Keratinocyte (primary cell): ENCODE measurements around the gene CLEC2B. TPM values are rescaled to one million over a fixed set of nuclear protein-coding genes. Genes with fewer than 3 reads are reported as not detected.

ENCODE experiments used
- DNase-seq: peaks from one replicate; pipeline ENCODE4 v3.0.0-alpha.2; 2011; ENCODE audit warnings: low read depth, missing footprints, low spot score
- FAIRE-seq: peaks from 2 replicates; lab custom pipeline; 2011; peaks lifted over from hg19 to GRCh38; lab: Jason Lieb, UNC
- H2AFZ ChIP-seq: 2 replicates; pipeline ENCODE4 v1.6.0; 2012; ENCODE audit warnings: low read length, control low read depth, inconsistent platforms; ENCODE audit not compliant: control insufficient read depth
- H3K27ac ChIP-seq: 2 replicates; pipeline ENCODE4 v1.5.1; 2011; ENCODE audit warnings: low read length; ENCODE audit not compliant: control insufficient read depth, insufficient read depth
- H3K27me3 ChIP-seq: 3 replicates; pipeline ENCODE4 v1.6.0; 2011; ENCODE audit warnings: low read length; ENCODE audit not compliant: control insufficient read depth, insufficient read depth; ENCODE audit errors: extremely low read depth
- H3K36me3 ChIP-seq, 2 experiments: 2 replicates in 1 of 2; 3 replicates in 1 of 2; pipeline ENCODE4 v1.5.1; 2011; ENCODE audit warnings: low read length in 2 of 2, mild to moderate bottlenecking in 1 of 2; ENCODE audit not compliant: control insufficient read depth in 2 of 2, insufficient read depth in 2 of 2; ENCODE audit errors: extremely low read depth in 1 of 2
- H3K4me1 ChIP-seq: 3 replicates; pipeline ENCODE4 v1.5.1; 2011; ENCODE audit warnings: low read length; ENCODE audit not compliant: control insufficient read depth, insufficient read depth; ENCODE audit errors: extremely low read depth
- H3K4me2 ChIP-seq: 3 replicates; pipeline ENCODE4 v1.6.0; 2011; ENCODE audit warnings: low read depth, low read length; ENCODE audit not compliant: control insufficient read depth, insufficient read depth; ENCODE audit errors: extremely low read depth
- H3K4me3 ChIP-seq, 3 experiments: fragments of 200-600 bp in 1 of 3; sonication (generic) in 1 of 3; 2 replicates in 2 of 3; 3 replicates in 1 of 3; pipeline ENCODE4 v1.5.1; 2011 to 2016; ENCODE audit warnings: low read length in 3 of 3, mild to moderate bottlenecking in 3 of 3, control low read depth in 2 of 3, inconsistent platforms in 1 of 3, low read depth in 1 of 3, mixed read lengths in 1 of 3, mixed run types in 1 of 3, moderate library complexity in 1 of 3; ENCODE audit not compliant: control insufficient read depth in 2 of 3, insufficient read depth in 2 of 3; ENCODE audit errors: extremely low read depth in 1 of 3
- H3K79me2 ChIP-seq: 2 replicates; pipeline ENCODE4 v1.6.0; 2012; ENCODE audit warnings: low read length; ENCODE audit not compliant: control insufficient read depth, insufficient read depth
- H3K9ac ChIP-seq: 3 replicates; pipeline ENCODE4 v1.6.0; 2011; ENCODE audit warnings: low read length; ENCODE audit not compliant: control insufficient read depth, insufficient read depth; ENCODE audit errors: extremely low read depth
- H3K9me1 ChIP-seq: 3 replicates; pipeline ENCODE4 v1.6.0; 2011; ENCODE audit warnings: low read length; ENCODE audit not compliant: control insufficient read depth, insufficient read depth; ENCODE audit errors: extremely low read depth
- H3K9me3 ChIP-seq: 2 replicates; pipeline ENCODE4 v1.5.1; 2012; ENCODE audit warnings: low read depth, low read length; ENCODE audit not compliant: control insufficient read depth
- H4K20me1 ChIP-seq: 3 replicates; pipeline ENCODE4 v1.6.0; 2011; ENCODE audit warnings: low read length; ENCODE audit not compliant: control insufficient read depth, insufficient read depth; ENCODE audit errors: extremely low read depth
- EZH2 ChIP-seq: IDR thresholded peaks from one replicate; pipeline ENCODE4 v1.6.1; 2012; ENCODE audit warnings: inconsistent platforms, mild to moderate bottlenecking, low read length, moderate library complexity
- dilution Hi-C: fragments of 300-500 bp; cut with MboI; formaldehyde crosslinking; loops from one replicate; pipeline ENCODE4 v1.7.0; 2020; ENCODE audit warnings: low sequenced_read_pairs; ENCODE audit not compliant: extremely low pct_ligation_motif_present
- polyA plus RNA-seq, 5 experiments: library from polyadenylated mRNA; depleted of rRNA in 3 of 5; stranded (reverse) in 3 of 5; stranded (forward) in 1 of 5; unstranded in 1 of 5; fragments of >200 nt; gene quantifications; 1 replicate in 1 of 5; 2 replicates in 3 of 5; 3 replicates in 1 of 5; pipeline versions ENCODE4 v1.2.1 to v1.2.3, GENCODE V29; 2011 to 2012; ENCODE audit warnings: missing spikeins in 2 of 5, low read depth in 1 of 5, low replicate concordance in 1 of 5
- TF ChIP-seq, protein P1 (sequence below), 3 experiments: IDR thresholded peaks in 1 of 3; conservative IDR thresholded peaks in 1 of 3; optimal IDR thresholded peaks in 1 of 3; 2 replicates in 2 of 3; 3 replicates in 1 of 3; pipeline versions ENCODE3 to v1.5.1; 2011; ENCODE audit warnings: low read length in 3 of 3, mild to moderate bottlenecking in 3 of 3, moderate library complexity in 2 of 3, control low read depth in 1 of 3, inconsistent platforms in 1 of 3; ENCODE audit not compliant: insufficient read depth in 2 of 3; ENCODE audit errors: extremely low read depth in 1 of 3

CLEC2B gene
- polyA plus RNA-seq, 1 donor (not counting 4 experiments of a cell fraction or from before 2014, with no cell fraction given), result 31.3 TPM

DNA sequence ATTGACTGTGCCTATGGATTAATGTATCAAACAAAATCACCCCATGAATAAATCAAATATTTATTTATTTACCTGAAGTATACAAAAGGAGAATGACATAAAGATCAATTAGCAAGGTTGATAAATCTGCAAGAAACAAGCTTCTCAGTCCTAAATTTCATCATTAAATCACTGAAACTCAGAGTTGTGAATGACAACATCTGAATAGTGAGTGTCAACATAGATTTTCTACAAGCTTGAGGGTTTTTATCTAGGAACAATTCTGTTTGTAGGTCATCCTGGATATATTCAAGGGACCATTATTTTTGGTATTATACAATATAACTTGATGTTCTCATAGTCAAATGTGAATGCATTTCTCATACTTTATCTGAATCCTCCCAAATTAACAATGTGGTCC, 59.3 kb downstream of the CLEC2B start:
- no peak overlapping the region for H2AFZ ChIP-seq
- no peak overlapping the region for H3K4me3 ChIP-seq
- no peak overlapping the region for H3K9ac ChIP-seq
- TF ChIP-seq EZH2, result no peak
- no peak overlapping the region for H3K27ac ChIP-seq
- DNase-seq (no peak), FAIRE-seq (no peak)
- H3K9me1 ChIP-seq, result no peaks in the 10 kb centered on the region
- H3K9me3 ChIP-seq, result no peaks in the 10 kb centered on the region
- no peaks in the 10 kb centered on the region for H4K20me1 ChIP-seq
- H3K79me2 ChIP-seq, result no peaks in the 10 kb centered on the region
- dilution Hi-C loops, result no loop called here
- H3K36me3 ChIP-seq, result no peaks in the 10 kb centered on the region
- no peaks in the 10 kb centered on the region for H3K4me1 ChIP-seq
- peaks cover 5% of the 10 kb centered on the region for H3K27me3 ChIP-seq
- no peak overlapping the region for H3K4me2 ChIP-seq

DNA sequence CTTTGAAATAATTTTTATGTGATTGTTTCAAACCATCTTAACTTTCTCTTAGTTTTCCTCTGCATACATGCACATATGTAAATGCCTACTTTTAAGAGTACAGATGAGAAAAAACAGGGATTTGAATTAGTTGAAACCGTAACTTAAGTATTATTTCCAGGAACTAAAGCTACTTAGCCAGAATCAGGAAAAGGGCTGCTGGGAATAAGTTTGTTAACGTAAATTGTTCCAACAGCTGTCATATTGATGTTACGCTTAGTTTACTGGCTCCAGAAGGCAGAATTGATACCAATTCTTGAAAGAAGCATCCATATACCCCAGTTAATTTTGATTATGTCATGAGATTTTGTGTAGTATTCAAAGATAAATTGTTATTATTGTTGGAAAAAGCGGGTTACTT, 59.8 kb downstream of the CLEC2B start:
- H3K4me2 ChIP-seq, result no peak overlapping the region
- dilution Hi-C loops, result no loop called here
- H3K79me2 ChIP-seq, result no peaks in the 10 kb centered on the region
- H3K9me3 ChIP-seq, result no peaks in the 10 kb centered on the region
- no peaks in the 10 kb centered on the region for H3K4me1 ChIP-seq
- H4K20me1 ChIP-seq, result no peaks in the 10 kb centered on the region
- H3K4me3 ChIP-seq, result no peak overlapping the region
- H2AFZ ChIP-seq, result no peak overlapping the region
- no peaks in the 10 kb centered on the region for H3K9me1 ChIP-seq
- DNase-seq (no peak), FAIRE-seq (no peak)
- no peaks in the 10 kb centered on the region for H3K36me3 ChIP-seq
- no peak for TF ChIP-seq EZH2
- TF ChIP-seq, protein P1, sequence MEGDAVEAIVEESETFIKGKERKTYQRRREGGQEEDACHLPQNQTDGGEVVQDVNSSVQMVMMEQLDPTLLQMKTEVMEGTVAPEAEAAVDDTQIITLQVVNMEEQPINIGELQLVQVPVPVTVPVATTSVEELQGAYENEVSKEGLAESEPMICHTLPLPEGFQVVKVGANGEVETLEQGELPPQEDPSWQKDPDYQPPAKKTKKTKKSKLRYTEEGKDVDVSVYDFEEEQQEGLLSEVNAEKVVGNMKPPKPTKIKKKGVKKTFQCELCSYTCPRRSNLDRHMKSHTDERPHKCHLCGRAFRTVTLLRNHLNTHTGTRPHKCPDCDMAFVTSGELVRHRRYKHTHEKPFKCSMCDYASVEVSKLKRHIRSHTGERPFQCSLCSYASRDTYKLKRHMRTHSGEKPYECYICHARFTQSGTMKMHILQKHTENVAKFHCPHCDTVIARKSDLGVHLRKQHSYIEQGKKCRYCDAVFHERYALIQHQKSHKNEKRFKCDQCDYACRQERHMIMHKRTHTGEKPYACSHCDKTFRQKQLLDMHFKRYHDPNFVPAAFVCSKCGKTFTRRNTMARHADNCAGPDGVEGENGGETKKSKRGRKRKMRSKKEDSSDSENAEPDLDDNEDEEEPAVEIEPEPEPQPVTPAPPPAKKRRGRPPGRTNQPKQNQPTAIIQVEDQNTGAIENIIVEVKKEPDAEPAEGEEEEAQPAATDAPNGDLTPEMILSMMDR (optimal IDR thresholded peaks at IDR 0.05 in 1 of 3, IDR thresholded peaks at IDR 0.05 in 1 of 3, conservative IDR thresholded peaks at IDR 0.05 in 1 of 3; ENCODE audit: extremely low read depth in 1 of 3, insufficient read depth in 2 of 3, low read length in 3 of 3), result no peak
- H3K27ac ChIP-seq, result no peak overlapping the region
- H3K27me3 ChIP-seq, result peaks cover 5% of the 10 kb centered on the region
- H3K9ac ChIP-seq, result no peak overlapping the region

DNA sequence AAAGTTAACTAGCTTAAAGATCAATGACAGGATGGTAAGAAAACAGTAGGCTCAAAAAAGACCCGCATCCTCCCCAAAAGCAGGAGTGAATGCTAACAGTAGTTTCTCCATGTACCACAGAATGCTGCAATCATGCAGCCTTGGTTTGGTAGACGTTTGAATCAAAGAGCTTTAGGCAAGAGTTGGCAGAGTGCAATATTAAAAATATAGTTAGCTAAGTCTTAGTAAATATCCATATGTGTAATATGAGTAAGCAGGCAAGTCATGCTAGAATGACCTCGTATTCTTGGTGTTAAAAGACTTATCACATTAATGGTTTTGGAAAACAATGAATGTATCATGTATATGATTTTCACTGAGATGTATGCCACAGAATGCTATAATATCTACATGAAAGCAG, 60.6 kb downstream of the CLEC2B start:
- FAIRE-seq, result no peak
- no peak for DNase-seq
- H3K9ac ChIP-seq, result no peak overlapping the region
- H3K27me3 ChIP-seq, result peaks cover under 1% of the 10 kb centered on the region
- H3K9me1 ChIP-seq, result no peaks in the 10 kb centered on the region
- no peaks in the 10 kb centered on the region for H4K20me1 ChIP-seq
- H3K79me2 ChIP-seq, result no peaks in the 10 kb centered on the region
- no peaks in the 10 kb centered on the region for H3K9me3 ChIP-seq
- no peak overlapping the region for H3K4me3 ChIP-seq
- no peaks in the 10 kb centered on the region for H3K36me3 ChIP-seq
- no peak overlapping the region for H2AFZ ChIP-seq
- TF ChIP-seq, protein P1 (optimal IDR thresholded peaks at IDR 0.05 in 1 of 3, IDR thresholded peaks at IDR 0.05 in 1 of 3, conservative IDR thresholded peaks at IDR 0.05 in 1 of 3; ENCODE audit: extremely low read depth in 1 of 3, insufficient read depth in 2 of 3, low read length in 3 of 3), result no peak
- TF ChIP-seq EZH2, result no peak
- no peak overlapping the region for H3K27ac ChIP-seq
- H3K4me1 ChIP-seq, result no peaks in the 10 kb centered on the region
- no peak overlapping the region for H3K4me2 ChIP-seq
- dilution Hi-C loops, result no loop called here
